Upper lobe of right lung (tissue), 1 donor: ENCODE results near the gene KIF1C. TPM values are rescaled to one million over a fixed set of nuclear protein-coding genes. Genes with fewer than 3 reads are reported as not detected.

ENCODE experiments used
- ATAC-seq: fragments of 200-7000 bp; cut with Tn5 transposase; one replicate; pipeline ENCODE4 v1.9.1; 2020; ENCODE audit warnings: mild to moderate bottlenecking, moderate library complexity
- DNase-seq: peaks from one replicate; pipeline ENCODE4 v3.0.0-alpha.2; 2020
- H3K27ac ChIP-seq: fragments of 200-600 bp; one replicate; pipeline ENCODE4 v1.8.0; 2022
- H3K27me3 ChIP-seq: fragments of 200-600 bp; one replicate; pipeline ENCODE4 v1.8.0; 2022; ENCODE audit warnings: mild to moderate bottlenecking
- H3K36me3 ChIP-seq: fragments of 200-600 bp; one replicate; pipeline ENCODE4 v1.8.0; 2022
- H3K4me1 ChIP-seq: fragments of 200-600 bp; one replicate; pipeline ENCODE4 v1.8.0; 2022
- H3K4me3 ChIP-seq: fragments of 200-600 bp; one replicate; pipeline ENCODE4 v1.8.0; 2022; ENCODE audit warnings: mild to moderate bottlenecking
- H3K9me3 ChIP-seq: fragments of 200-600 bp; one replicate; pipeline ENCODE4 v1.8.0; 2022
- intact Hi-C: fragments of 100-400 bp; cut with DNase I; formaldehyde crosslinking; loops from one replicate; pipeline ENCODE4 v1.11.0; 2022
- total RNA-seq: library from RNA; stranded (reverse); fragmentation: NEBNext Ultra II Directional; extraction: Animal tissue kit (Norgen Biotek cat#: 25700); gene quantifications from one replicate; pipeline ENCODE4 v1.2.1, GENCODE V29; 2021
- TF ChIP-seq, protein P1 (sequence below): fragments of 200-600 bp; IDR thresholded peaks from one replicate; pipeline ENCODE4 v1.8.0; 2022; ENCODE audit warnings: antibody characterized with exemption
- donor health status: DM: no; HTN: yes; CAD: no; lungs with severe emphysema.

KIF1C gene
- total RNA-seq, 1 donor from 2014 or later = 254 TPM

DNA sequence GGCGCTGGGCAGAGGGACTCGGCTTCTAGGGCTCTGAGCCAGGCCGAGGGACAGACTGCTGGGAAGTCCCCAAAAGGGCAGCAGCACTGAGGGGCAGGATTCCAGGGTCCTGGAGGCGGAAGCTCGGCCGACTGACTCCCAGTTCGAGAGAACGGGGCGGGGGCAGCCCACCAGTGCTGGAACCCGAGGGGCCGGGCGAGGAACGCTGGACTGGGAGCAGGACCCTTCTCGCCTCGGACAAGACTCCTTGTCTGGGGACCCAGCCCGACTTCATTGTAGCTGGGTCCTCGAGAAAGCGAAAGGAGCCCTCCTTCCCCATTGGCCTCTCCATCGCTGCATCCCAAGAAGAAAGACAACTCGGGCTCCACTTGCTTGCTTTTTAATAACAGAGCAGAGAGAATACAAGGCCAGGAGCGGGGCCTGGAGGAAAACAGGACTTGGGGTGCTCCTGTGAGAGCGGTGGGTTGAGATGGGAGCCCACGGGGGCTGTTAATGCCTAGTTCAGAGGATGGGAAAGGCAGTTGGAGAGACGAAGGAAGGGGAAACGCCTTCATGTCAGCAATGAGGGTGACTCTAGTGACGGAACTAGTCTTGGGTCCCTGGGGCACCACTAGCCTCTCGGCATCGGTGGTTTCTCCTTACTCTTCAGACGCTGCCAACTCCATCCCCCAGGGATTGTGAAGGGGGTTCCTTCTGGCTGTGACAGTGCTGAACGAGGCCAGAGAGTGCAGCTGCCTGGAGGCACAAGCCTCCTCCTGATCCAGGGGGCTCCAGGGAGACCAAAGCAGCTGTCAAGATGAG is 9.8 kb upstream of the KIF1C start:
- Histone ChIP-seq H3K9me3 (no peaks in the 10 kb centered on the region), H3K36me3 (peaks cover 8% of the 10 kb centered on the region), H3K27ac (peak overlapping the region; percentile 93), H3K4me1 (peaks cover 15% of the 10 kb centered on the region), H3K27me3 (no peaks in the 10 kb centered on the region), H3K4me3 (peak overlapping the region; percentile 91)
- TF ChIP-seq, protein P1, sequence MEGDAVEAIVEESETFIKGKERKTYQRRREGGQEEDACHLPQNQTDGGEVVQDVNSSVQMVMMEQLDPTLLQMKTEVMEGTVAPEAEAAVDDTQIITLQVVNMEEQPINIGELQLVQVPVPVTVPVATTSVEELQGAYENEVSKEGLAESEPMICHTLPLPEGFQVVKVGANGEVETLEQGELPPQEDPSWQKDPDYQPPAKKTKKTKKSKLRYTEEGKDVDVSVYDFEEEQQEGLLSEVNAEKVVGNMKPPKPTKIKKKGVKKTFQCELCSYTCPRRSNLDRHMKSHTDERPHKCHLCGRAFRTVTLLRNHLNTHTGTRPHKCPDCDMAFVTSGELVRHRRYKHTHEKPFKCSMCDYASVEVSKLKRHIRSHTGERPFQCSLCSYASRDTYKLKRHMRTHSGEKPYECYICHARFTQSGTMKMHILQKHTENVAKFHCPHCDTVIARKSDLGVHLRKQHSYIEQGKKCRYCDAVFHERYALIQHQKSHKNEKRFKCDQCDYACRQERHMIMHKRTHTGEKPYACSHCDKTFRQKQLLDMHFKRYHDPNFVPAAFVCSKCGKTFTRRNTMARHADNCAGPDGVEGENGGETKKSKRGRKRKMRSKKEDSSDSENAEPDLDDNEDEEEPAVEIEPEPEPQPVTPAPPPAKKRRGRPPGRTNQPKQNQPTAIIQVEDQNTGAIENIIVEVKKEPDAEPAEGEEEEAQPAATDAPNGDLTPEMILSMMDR = no peak
- DNase-seq (no peak), ATAC-seq (no peak)
- intact Hi-C loops = loop anchor here (10.0 kb wide), 1 partner anchor 77 kb away; no protein-coding TSS in a partner anchor

DNA sequence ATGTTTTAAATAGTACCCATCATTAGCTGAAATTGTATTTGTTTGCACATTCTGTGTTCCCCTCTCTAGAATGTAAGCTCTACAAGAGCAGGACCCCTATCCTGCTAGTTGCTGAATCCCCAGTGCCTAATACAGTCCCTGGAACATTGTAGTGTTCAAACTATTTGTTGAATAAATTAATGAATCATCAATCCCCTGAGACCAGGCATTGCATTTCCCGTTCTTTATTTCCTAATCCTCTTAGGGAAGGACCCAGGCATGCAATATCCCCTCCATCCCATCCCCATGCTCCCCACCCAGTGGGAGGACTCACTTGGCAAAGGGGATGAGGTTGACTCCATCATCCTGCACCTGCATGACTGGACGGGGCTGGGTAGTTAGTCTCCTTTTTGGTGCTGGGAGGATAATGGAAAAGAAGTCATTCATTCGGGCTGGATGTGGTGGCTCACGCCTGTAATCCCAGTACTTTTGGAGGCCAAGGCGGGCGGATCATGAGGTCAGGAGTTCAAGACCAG is 3.6 kb upstream of the KIF1C start:
- Histone ChIP-seq H3K4me1 (peaks cover 6% of the 10 kb centered on the region), H3K9me3 (no peaks in the 10 kb centered on the region), H3K27ac (no peak overlapping the region), H3K36me3 (no peaks in the 10 kb centered on the region), H3K4me3 (no peak overlapping the region), H3K27me3 (no peaks in the 10 kb centered on the region)
- TF ChIP-seq, protein P1 = no peak
- DNase-seq = no peak
- no peak for ATAC-seq
- intact Hi-C loops = no loop called here

DNA sequence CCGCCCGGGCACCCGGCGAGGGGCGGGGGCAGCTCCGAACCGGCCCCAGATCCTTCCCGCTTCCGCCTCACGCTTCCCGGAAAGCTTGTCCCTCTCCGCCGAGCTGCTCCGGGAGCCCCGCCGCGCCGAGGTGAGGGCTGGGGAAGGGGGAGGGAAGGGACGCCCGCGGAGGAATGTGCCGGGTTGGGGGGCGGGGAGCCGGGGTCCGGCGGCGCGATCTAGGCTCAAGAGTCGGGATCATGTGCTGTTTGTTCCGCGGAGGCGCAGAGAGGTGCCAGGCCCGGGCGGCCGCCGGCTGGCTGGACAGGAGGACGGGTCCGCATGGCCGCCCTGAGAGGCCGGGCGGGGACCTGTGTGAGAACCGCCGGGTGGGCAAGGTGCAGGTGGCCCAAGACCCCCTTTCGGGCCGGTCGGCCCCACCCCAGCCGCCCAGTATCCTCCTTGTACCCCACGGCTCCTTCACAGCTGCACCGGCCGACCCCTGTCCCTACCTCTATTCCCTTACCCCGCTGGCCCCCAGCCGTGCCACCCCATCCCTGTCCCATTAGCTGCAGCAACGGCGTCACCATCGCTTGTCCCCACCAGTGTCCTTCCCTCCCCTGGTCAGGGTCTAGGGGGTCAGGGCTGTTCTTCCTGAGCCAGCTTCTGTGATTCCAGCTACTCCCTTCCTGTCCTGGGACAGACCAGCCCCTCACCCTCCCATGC is 429 bp downstream of the KIF1C start:
- Histone ChIP-seq H3K27ac (peak overlapping the region; percentile 94), H3K4me3 (peak overlapping the region; percentile 98), H3K4me1 (peaks cover 23% of the 10 kb centered on the region), H3K27me3 (no peaks in the 10 kb centered on the region), H3K9me3 (no peaks in the 10 kb centered on the region), H3K36me3 (peaks cover 26% of the 10 kb centered on the region)
- ATAC-seq (peak; percentile 31), DNase-seq (peak; percentile 88)
- intact Hi-C loops = no loop called here
- TF ChIP-seq, protein P1 = no peak

DNA sequence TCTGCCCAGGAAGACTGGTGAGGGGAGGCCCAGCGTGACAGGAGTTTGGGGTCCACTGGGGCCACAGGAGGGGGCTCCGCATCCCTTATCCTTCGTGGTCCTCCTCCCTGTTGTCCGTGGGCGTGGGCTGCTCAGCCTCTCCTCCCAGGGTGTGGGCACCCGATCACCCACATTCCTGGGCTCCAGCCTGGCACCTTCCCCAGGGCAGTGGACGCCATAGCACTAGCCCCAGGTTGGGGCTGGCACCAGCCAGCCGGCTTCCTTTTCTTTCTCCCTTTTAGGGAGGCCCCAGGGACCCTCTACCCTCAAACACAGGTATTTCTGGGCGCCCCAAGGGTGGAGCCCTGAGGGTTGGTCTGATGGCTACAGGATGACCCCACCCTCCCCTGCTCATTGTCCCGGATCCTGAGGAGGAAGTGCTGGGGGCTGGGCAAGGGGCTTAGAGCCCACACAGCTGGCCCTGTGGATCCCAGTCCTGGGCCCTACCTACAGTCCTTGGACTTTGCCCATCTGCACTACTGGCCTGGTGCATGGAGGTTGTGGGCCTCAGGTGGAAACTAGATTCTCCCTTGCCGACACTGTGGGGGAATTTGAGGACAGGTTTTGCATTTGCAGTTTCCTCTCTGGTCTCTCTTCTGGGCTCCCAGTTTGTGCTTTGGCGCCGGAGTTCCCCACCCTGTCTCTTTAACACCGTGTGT is 1.1 kb downstream of the KIF1C start:
- peak overlapping the region; percentile 94 for H3K27ac ChIP-seq
- ATAC-seq (peak; percentile 8), DNase-seq (peak; percentile 78)
- TF ChIP-seq, protein P1 = no peak
- peak overlapping the region; percentile 98 for H3K4me3 ChIP-seq
- intact Hi-C loops = no loop called here
- no peaks in the 10 kb centered on the region for H3K27me3 ChIP-seq
- peaks cover 23% of the 10 kb centered on the region for H3K4me1 ChIP-seq
- H3K36me3 ChIP-seq = peaks cover 33% of the 10 kb centered on the region
- H3K9me3 ChIP-seq = no peaks in the 10 kb centered on the region

DNA sequence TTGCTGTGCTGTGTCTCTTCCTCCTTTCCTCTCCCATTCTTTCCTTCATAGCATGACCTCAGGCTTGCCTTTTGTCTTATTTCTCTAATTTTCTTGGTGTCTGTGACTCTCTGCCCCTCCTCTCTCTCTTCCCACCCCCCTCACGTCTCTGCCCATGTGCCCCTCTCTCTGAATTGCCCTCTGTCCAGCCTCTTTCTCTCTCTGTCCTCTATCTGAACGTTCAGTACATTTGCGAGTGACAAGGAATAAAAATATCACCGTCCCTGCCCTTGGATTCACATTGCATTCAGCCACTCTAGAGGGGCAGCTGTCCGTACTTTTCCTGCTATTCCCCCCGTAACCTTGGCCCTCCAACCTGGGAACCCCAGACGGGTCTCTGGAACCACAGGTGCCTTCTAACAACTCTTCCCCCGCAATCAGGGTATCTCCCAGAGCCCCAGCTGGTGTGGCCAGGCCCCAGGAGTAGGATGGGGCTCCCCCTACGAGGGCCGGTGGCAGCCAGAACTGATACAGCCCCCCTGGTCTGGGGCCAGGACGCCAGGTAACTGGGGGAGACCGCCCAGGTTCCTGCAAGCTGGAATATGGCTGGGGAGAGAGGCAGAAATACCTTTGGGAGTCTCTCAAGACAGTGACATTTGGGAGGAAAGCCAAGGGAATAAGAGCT is 1.8 kb downstream of the KIF1C start:
- Histone ChIP-seq H3K4me3 (peak overlapping the region; percentile 98), H3K36me3 (peaks cover 40% of the 10 kb centered on the region), H3K9me3 (no peaks in the 10 kb centered on the region), H3K4me1 (peaks cover 23% of the 10 kb centered on the region), H3K27ac (peak overlapping the region; percentile 94), H3K27me3 (no peaks in the 10 kb centered on the region)
- ATAC-seq (no peak), DNase-seq (no peak)
- TF ChIP-seq, protein P1 = no peak
- intact Hi-C loops = no loop called here
